Activated CD8-positive, alpha-beta T cell treated with anti-CD3 and anti-CD28 coated beads for 36 hours (primary cell): ENCODE data around the gene MANEAL. TPM values are rescaled to one million over a fixed set of nuclear protein-coding genes. Genes with fewer than 3 reads are reported as not detected.

ENCODE experiments used
- ATAC-seq: fragments of 200-7000 bp; cut with Tn5 transposase; one replicate; pipeline ENCODE4 v1.10.0; 2021; ENCODE audit warnings: mild to moderate bottlenecking, moderate library complexity
- CTCF ChIA-PET: fragments of 350-600 bp; sonication (Branson Sonifier 250); formaldehyde crosslinking; loops from one replicate; lab custom pipeline; 2021; ENCODE audit warnings: antibody characterized with exemption; lab: Charles Lee
- POLR2A ChIA-PET: fragments of 350-600 bp; sonication (Branson Sonifier 250); formaldehyde crosslinking; loops from one replicate; lab custom pipeline; 2021; ENCODE audit warnings: antibody characterized with exemption; lab: Charles Lee
- DNase-seq: peaks from one replicate; pipeline ENCODE4 v3.0.0-alpha.2; 2020
- H3K27ac Mint-ChIP-seq: one replicate; pipeline ENCODE4 v1.8.0; 2021; ENCODE audit warnings: mild to moderate bottlenecking, mixed read lengths
- H3K27me3 Mint-ChIP-seq: one replicate; pipeline ENCODE4 v1.8.0; 2021; ENCODE audit warnings: mixed read lengths
- H3K36me3 Mint-ChIP-seq: one replicate; pipeline ENCODE4 v1.8.0; 2021; ENCODE audit warnings: low read depth, mixed read lengths
- H3K4me1 Mint-ChIP-seq: one replicate; pipeline ENCODE4 v1.8.0; 2021; ENCODE audit warnings: low read depth, mixed read lengths
- H3K4me3 Mint-ChIP-seq: one replicate; pipeline ENCODE4 v1.8.0; 2021; ENCODE audit warnings: mild to moderate bottlenecking, moderate library complexity, mixed read lengths
- H3K9me3 Mint-ChIP-seq: one replicate; pipeline ENCODE4 v1.8.0; 2021; ENCODE audit warnings: mixed read lengths
- intact Hi-C: fragments of 100-400 bp; cut with micrococcal nuclease; formaldehyde crosslinking; loops from one replicate; pipeline ENCODE4 v1.10.0; 2022
- total RNA-seq, 2 experiments: library from RNA; stranded (reverse); gene quantifications; one replicate each; pipeline ENCODE4 v1.2.3, GENCODE V29; 2021
- TF ChIP-seq, protein P1 (sequence below): fragments of 200-600 bp; IDR thresholded peaks from one replicate; pipeline ENCODE4 v1.8.0; 2022; ENCODE audit warnings: antibody characterized with exemption, mild to moderate bottlenecking

The MANEAL gene
- total RNA-seq, 2 experiments from 2014 or later = 1.2 to 1.4 TPM

DNA sequence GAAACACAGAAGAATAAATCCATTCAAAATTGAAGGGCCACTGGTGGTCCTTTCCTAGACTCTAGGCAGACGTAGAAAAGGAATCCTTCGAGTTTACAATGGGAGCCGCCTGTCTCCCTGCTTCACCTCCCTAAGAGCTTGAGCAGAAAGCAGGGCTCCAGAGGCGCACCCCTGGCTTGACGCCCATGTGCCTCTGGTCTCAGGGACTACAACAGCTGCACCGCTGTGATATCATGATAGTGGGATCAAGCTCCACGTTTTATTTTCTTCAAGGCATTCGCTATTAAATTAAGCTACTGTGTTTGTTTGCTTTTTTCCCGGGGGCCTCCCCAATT is 13.5 kb downstream of the MANEAL start:
- CTCF ChIA-PET = interaction anchor here (0.8 to 3.1 kb wide), 6 partner anchors 11 to 115 kb away, joined by 3 to 36 read pairs (median 4); partner anchors contain the start of gene MTF1
- TF ChIP-seq, protein P1, sequence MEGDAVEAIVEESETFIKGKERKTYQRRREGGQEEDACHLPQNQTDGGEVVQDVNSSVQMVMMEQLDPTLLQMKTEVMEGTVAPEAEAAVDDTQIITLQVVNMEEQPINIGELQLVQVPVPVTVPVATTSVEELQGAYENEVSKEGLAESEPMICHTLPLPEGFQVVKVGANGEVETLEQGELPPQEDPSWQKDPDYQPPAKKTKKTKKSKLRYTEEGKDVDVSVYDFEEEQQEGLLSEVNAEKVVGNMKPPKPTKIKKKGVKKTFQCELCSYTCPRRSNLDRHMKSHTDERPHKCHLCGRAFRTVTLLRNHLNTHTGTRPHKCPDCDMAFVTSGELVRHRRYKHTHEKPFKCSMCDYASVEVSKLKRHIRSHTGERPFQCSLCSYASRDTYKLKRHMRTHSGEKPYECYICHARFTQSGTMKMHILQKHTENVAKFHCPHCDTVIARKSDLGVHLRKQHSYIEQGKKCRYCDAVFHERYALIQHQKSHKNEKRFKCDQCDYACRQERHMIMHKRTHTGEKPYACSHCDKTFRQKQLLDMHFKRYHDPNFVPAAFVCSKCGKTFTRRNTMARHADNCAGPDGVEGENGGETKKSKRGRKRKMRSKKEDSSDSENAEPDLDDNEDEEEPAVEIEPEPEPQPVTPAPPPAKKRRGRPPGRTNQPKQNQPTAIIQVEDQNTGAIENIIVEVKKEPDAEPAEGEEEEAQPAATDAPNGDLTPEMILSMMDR = no peak
- H3K4me3 Mint-ChIP-seq = peak overlapping the region; percentile 83
- intact Hi-C loops = no loop called here
- DNase-seq = no peak
- ATAC-seq = no peak
- H3K36me3 Mint-ChIP-seq = peaks cover 51% of the 10 kb centered on the region
- no peaks in the 10 kb centered on the region for H3K9me3 Mint-ChIP-seq
- POLR2A ChIA-PET = interaction anchor here (0.7 to 3.9 kb wide), 15 partner anchors 8 to 126 kb away, joined by 3 to 28 read pairs (median 5); partner anchors contain the start of genes CDCA8, EPHA10 and MTF1
- H3K27me3 Mint-ChIP-seq = no peaks in the 10 kb centered on the region
- H3K27ac Mint-ChIP-seq = peak overlapping the region; percentile 83
- peaks cover 34% of the 10 kb centered on the region for H3K4me1 Mint-ChIP-seq

GRCh38 chr1:37807555-37808368 is 14.1 kb downstream of the MANEAL start, which contains the start of the genes C1orf122 and YRDC:
Gene C1orf122 (plus strand): TSS chr1:37807790. CDS start chr1:37808405, 615 bp downstream.
Gene YRDC (minus strand): TSS chr1:37808208. CDS start chr1:37808180, 28 bp downstream.
- Mint-ChIP-seq H3K27ac (peak within 1 kb of the TSS; percentile 91), H3K4me1 (peaks cover 34% of the 10 kb centered on the region), H3K36me3 (peaks cover 45% of the 10 kb centered on the region), H3K9me3 (no peaks in the 10 kb centered on the region), H3K4me3 (peak within 1 kb of the TSS; percentile 83), H3K27me3 (no peaks in the 10 kb centered on the region)
- TF ChIP-seq, protein P1 = no peak
- CTCF ChIA-PET = interaction anchor here (0.7 to 3.1 kb wide), 8 partner anchors 11 to 246 kb away, joined by 3 to 36 read pairs (median 3); partner anchors contain the start of genes CDCA8 and MTF1
- POLR2A ChIA-PET = interaction anchor here (0.7 to 3.9 kb wide), 18 partner anchors 8 to 246 kb away, joined by 3 to 28 read pairs (median 4); partner anchors contain the start of genes CDCA8, EPHA10, MTF1 and SF3A3
- intact Hi-C loops = no loop called here
- DNase-seq (peak; percentile 95), ATAC-seq (peak; percentile 94)

- peaks cover 34% of the 10 kb centered on the region for H3K4me1 Mint-ChIP-seq
- peak; percentile 31 for DNase-seq
- H3K9me3 Mint-ChIP-seq = no peaks in the 10 kb centered on the region
- ChIA-PET POLR2A (interaction anchor here (0.6 to 3.9 kb wide), 14 partner anchors 9 to 246 kb away, joined by 3 to 28 read pairs (median 5); partner anchors contain the start of genes CDCA8, EPHA10, MTF1 and SF3A3), CTCF (interaction anchor here (0.7 to 3.1 kb wide), 6 partner anchors 12 to 246 kb away, joined by 3 to 36 read pairs (median 4); partner anchors contain the start of genes CDCA8 and MTF1)
- ATAC-seq = peak; percentile 60
- no peaks in the 10 kb centered on the region for H3K27me3 Mint-ChIP-seq
- peak overlapping the region; percentile 91 for H3K27ac Mint-ChIP-seq
- peaks cover 38% of the 10 kb centered on the region for H3K36me3 Mint-ChIP-seq
- intact Hi-C loops = no loop called here
- TF ChIP-seq, protein P1 = no peak
- peak overlapping the region; percentile 83 for H3K4me3 Mint-ChIP-seq
These were observed 15.0 kb downstream of the MANEAL start for GRCh38 chr1:37808369-37809319.

GRCh38 chr1:37809942-37810341 is 16.3 kb downstream of the MANEAL start:
- Mint-ChIP-seq H3K36me3 (peaks cover 25% of the 10 kb centered on the region), H3K4me3 (no peak overlapping the region), H3K9me3 (no peaks in the 10 kb centered on the region), H3K4me1 (peaks cover 31% of the 10 kb centered on the region), H3K27ac (no peak overlapping the region), H3K27me3 (no peaks in the 10 kb centered on the region)
- POLR2A ChIA-PET = no interaction called here
- CTCF ChIA-PET = no interaction called here
- no peak for DNase-seq
- no peak for ATAC-seq
- intact Hi-C loops = loop anchor here (5.0 kb wide), 1 partner anchor 47 kb away; the partner anchor contains the start of gene MTF1
- TF ChIP-seq, protein P1 = no peak
